Nephron (organoid): ENCODE measurements around the gene DOCK2.

ENCODE experiments used
- H3K27ac Mint-ChIP-seq, 3 experiments: 2 replicates each; pipeline ENCODE4 v1.8.0; 2020; ENCODE audit warnings: mixed read lengths in 3 of 3, mild to moderate bottlenecking in 2 of 3, moderate library complexity in 1 of 3
- H3K27me3 Mint-ChIP-seq: 2 replicates; pipeline ENCODE4 v1.8.0; 2021; ENCODE audit warnings: low read depth, mild to moderate bottlenecking, moderate library complexity, mixed read lengths
- H3K36me3 Mint-ChIP-seq: 2 replicates; pipeline ENCODE4 v1.8.0; 2020; ENCODE audit warnings: low read depth, mixed read lengths
- H3K4me1 Mint-ChIP-seq: 2 replicates; pipeline ENCODE4 v1.8.0; 2020; ENCODE audit warnings: mixed read lengths
- H3K4me3 Mint-ChIP-seq, 3 experiments: 2 replicates each; pipeline ENCODE4 v1.8.0; 2020; ENCODE audit warnings: mild to moderate bottlenecking in 3 of 3, mixed read lengths in 3 of 3, moderate library complexity in 2 of 3
- H3K9me3 Mint-ChIP-seq: 2 replicates; pipeline ENCODE4 v1.8.0; 2020; ENCODE audit warnings: mixed read lengths
- CTCF ChIP-seq, 3 experiments: fragments of 200-600 bp; sonication (generic); IDR thresholded peaks; one replicate each; pipeline ENCODE4 v1.5.0; 2021; ENCODE audit warnings: antibody characterized with exemption in 3 of 3; ENCODE audit not compliant: unreplicated experiment in 3 of 3

The DOCK2 gene

GRCh38 chr5:169781420-169782345, 144.6 kb downstream of the DOCK2 start:
- H3K4me3 Mint-ChIP-seq = no peak overlapping the region
- H3K27ac Mint-ChIP-seq = no peak overlapping the region
- peaks cover 11% of the 10 kb centered on the region for H3K27me3 Mint-ChIP-seq
- H3K9me3 Mint-ChIP-seq = no peaks in the 10 kb centered on the region
- no peaks in the 10 kb centered on the region for H3K36me3 Mint-ChIP-seq
- H3K4me1 Mint-ChIP-seq = no peaks in the 10 kb centered on the region
- TF ChIP-seq CTCF (IDR thresholded peaks at IDR 0.05; ENCODE audit: unreplicated experiment in 3 of 3) = no peak

DNA sequence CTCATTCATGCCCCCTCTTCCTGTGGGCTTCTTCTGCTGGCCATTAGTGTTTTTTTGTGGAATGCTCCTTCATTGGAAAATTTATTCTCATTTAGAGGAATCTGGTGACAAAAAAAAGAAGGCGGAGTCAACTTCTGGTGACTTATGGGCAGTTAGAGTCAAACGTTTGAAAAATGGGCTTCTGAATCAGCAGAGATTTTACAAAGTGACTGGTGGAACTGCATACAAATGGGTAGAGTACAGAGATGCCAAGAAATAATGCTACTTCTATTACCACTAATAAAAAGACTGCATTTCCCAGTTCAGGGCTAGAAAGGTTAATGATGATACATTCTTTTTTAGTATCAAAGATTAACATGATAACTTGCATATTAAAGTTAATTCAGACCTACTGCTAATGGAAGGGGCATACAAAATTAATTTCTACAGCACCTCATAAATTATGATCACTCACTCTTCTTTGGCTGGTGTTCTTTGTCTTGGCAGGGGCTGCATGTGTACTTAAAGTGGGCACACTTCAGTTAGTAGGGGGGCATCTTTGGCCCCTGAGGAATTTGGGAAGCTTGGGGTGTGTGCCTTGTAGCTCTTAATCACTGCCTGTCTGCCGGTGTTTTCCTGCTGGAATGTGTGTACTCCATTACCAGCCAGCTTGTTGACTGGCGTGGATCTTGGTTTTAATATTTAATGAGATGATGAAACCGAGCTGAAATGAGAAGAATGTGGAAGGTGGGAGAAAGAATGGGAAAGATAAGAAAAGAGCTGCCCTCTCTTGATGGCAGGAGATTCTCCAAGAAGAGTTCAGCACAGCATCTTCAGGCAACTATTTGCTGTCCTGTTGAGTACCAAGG, 148.9 kb downstream of the DOCK2 start:
- no peaks in the 10 kb centered on the region for H3K4me1 Mint-ChIP-seq
- no peaks in the 10 kb centered on the region for H3K9me3 Mint-ChIP-seq
- no peak for TF ChIP-seq CTCF (IDR thresholded peaks at IDR 0.05; ENCODE audit: unreplicated experiment in 3 of 3)
- H3K27ac Mint-ChIP-seq = no peak overlapping the region
- no peaks in the 10 kb centered on the region for H3K36me3 Mint-ChIP-seq
- H3K27me3 Mint-ChIP-seq = peaks cover 5% of the 10 kb centered on the region
- no peak overlapping the region for H3K4me3 Mint-ChIP-seq

DNA sequence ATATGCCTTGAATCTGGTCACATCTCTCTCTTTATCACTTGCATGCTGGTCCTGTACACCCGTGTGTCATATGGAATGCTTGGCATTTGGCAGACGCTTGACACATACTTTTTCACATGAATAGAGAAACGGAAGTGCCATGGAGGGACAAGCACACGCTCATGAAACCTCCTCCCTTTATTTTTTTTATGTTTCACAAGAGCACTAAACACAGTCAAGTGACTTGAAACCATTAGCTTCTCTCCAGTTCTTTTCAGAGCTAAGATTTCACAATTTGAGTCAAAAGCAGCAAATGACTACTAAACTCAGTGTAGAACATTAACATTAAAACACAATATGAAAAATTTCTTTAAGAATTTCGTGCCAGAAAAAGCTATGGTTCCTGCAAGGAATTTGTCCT, 151.1 kb downstream of the DOCK2 start:
- no peak for TF ChIP-seq CTCF (IDR thresholded peaks at IDR 0.05; ENCODE audit: unreplicated experiment in 3 of 3)
- no peaks in the 10 kb centered on the region for H3K4me1 Mint-ChIP-seq
- H3K27me3 Mint-ChIP-seq = peaks cover 5% of the 10 kb centered on the region
- H3K36me3 Mint-ChIP-seq = no peaks in the 10 kb centered on the region
- H3K9me3 Mint-ChIP-seq = no peaks in the 10 kb centered on the region
- H3K4me3 Mint-ChIP-seq = no peak overlapping the region
- no peak overlapping the region for H3K27ac Mint-ChIP-seq

- Mint-ChIP-seq H3K9me3 (no peaks in the 10 kb centered on the region), H3K4me3 (no peak overlapping the region), H3K36me3 (no peaks in the 10 kb centered on the region), H3K4me1 (no peaks in the 10 kb centered on the region), H3K27ac (no peak overlapping the region), H3K27me3 (peaks cover 6% of the 10 kb centered on the region)
- no peak for TF ChIP-seq CTCF (IDR thresholded peaks at IDR 0.05; ENCODE audit: unreplicated experiment in 3 of 3)
Measured at GRCh38 chr5:169789417-169789940, 152.4 kb downstream of the DOCK2 start.

DNA sequence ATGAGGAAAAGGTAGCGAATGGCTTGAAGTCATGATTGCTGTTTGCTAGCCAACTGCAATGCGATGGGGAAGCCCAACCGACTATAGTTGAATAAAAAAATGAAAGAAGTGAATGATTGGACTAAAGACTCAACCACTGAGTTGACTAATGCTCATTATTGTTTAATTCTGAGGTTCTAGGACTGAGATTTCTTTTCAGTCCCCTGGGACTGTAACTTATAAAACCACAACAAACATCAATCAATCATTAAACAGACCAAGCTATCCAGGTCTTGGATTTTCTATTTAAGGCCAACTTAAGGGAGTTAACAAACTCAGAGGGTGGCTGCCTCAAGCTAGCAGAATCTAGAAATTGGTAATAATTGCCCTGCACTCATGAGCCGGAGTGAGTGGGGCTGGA, 154.2 kb downstream of the DOCK2 start:
- no peak overlapping the region for H3K27ac Mint-ChIP-seq
- no peak for TF ChIP-seq CTCF (IDR thresholded peaks at IDR 0.05; ENCODE audit: unreplicated experiment in 3 of 3)
- peaks cover 6% of the 10 kb centered on the region for H3K27me3 Mint-ChIP-seq
- H3K36me3 Mint-ChIP-seq = no peaks in the 10 kb centered on the region
- H3K9me3 Mint-ChIP-seq = no peaks in the 10 kb centered on the region
- H3K4me1 Mint-ChIP-seq = no peaks in the 10 kb centered on the region
- H3K4me3 Mint-ChIP-seq = no peak overlapping the region
